ENCODE data around the gene ARFGAP3.

Gene ARFGAP3

DNA sequence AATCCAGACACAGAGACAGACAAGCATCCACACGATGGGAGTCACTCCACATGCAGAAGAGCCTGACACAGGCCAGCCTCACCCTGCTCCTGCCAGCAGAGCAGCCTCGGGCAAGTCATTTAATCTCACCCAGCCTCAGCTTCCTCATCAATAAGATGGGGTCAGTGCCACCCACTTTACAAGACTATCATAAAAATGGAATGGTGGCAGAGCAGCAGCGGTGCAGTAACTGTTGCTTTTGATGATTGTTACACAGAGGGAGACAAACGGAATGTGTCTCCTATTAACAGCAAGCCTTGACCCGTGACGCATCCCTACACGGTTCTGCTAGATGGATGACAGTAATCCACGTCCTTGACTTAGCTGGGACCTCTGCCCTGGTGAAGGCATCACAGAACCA is 26.0 kb upstream of the ARFGAP3 start:
- DNase-seq, result no peak

DNA sequence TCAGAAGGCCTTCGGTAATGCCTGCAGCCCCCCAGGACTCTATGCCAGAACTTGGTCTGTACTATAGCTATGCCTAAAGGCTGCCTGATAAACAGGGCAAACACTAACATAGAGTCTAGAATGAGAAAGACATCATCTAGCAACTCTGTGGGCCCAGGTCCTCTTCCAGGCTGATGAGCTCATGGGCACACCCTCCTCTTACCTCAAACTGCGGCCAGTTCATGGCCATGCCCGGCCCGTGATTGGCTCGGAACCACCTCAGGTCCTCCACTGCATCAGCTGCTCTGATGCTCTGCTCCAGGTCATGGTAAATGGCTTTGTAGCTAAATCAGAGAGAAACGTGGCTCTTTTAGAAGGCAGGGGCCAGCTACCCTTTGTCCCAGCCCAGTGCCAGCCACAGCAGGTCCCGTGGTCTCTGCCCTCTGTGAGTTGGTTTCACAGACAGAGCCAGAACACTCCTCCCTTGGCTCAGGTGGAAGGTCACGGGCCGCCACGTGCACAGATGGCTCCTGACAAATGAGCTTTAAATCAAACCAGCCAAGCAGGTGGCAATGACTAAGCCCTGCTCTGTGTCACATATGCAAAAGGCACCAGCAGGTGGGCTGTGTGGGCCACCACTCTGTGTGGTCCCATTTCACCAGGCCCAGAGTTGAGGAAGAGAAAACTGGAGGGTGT is 25.0 kb upstream of the ARFGAP3 start:
- no peak for DNase-seq

DNA sequence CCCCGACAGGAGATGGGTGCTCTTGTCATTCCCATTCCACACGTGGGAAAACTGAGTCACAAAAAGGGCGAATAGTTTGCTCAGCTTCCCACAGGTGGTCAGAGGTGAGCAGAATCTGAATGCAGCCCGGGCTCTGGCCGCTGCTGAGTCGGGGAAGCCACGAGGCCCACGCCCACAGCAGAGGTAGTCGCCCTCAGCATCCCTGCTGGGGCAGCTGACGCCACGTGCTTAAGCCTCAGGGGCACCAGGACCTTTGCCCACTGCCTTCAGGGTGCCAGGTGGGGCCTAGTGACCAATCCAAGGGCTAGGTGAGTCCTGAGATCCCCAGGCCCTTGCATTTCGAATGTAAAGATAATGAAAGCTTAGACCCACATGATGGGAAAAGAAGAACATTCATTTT is 24.2 kb upstream of the ARFGAP3 start:
- no peak for DNase-seq

DNA sequence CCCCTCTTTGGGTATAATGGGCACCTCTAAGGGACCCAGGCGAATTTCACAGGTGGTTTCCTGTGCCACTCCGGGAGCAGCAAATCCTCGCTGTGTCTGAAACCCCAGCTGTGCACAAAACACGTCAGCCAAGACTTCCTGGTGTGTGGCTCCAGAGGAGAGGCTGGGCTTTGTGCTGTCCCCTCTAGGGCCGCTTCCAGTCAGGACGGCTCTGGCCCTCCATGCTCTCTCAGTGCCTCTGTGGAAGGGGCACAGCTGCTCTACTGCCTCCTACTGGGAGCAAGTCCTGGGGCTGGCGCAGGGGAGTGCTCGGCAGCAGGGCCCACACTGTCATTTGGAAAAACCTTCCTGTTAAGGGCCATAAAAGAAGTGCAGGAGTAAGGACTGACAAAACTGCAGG is 23.7 kb upstream of the ARFGAP3 start:
- DNase-seq, result no peak

DNA sequence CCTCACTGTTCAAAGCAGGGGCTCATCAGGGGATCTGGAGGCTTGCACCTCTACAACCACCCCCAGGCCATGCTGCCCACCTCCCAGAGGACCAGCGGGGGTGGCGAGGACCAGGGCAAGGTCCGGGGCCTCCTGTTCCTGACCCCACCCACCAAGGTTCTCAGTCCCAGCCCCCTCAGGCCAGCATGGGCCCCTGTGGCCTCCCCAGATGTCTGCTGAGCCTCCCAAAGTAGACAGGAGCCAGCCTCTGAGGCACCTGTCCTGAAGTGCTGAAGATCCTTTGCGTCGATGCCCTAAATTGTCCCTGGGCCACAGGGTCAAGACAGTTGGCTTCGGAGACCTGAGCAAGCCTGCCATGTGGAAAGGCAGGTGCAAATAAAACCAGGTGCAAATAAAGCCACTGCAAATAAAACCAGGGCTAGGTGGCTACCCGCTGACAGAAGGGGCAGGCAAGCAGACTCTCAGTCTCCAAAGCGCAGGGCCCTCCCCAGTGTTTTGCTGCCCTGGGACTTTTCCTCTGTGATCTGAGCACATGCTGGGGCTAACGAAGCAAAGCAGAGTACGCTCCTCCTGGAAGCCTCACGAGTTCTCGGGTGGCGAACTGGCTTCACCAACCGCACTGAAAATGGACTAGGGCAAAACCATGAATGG is 22.4 kb upstream of the ARFGAP3 start:
- DNase-seq, result no peak

DNA sequence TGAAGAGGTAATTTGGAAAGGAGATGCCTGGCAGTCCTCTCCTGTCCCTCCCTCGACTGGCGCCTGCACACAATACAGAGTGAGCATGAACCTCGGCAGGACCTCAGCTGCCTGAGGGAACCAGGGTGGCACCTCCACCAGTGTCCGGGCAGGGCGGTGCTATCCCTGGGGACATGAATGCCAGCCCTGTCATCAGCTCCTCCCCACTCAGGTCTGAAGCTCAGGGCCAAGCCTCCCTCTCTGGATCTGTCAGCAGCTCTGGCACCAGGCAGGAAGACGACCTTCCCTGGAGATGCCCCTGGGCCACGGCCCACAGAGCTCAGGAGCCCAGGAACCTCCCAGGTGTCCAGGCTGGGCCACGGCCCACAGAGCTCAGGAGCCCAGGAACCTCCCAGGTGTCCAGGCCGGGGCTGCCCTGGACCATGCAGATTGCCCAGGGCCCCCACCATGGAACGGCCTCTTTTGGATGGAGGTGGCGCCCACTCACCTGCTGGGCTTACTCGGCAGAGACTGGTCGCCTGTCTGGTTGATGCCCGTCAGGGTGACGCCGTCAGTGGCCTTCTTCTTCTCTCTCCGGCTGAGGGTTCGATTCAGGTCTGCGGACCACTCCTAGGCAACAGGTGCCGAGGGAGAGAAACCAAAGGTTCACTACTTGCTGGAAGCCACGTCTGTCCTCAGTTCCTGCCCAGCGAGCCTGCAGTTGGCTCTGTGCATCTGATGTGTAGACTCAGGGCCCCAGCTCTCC is 21.7 kb upstream of the ARFGAP3 start:
- DNase-seq, result no peak

DNA sequence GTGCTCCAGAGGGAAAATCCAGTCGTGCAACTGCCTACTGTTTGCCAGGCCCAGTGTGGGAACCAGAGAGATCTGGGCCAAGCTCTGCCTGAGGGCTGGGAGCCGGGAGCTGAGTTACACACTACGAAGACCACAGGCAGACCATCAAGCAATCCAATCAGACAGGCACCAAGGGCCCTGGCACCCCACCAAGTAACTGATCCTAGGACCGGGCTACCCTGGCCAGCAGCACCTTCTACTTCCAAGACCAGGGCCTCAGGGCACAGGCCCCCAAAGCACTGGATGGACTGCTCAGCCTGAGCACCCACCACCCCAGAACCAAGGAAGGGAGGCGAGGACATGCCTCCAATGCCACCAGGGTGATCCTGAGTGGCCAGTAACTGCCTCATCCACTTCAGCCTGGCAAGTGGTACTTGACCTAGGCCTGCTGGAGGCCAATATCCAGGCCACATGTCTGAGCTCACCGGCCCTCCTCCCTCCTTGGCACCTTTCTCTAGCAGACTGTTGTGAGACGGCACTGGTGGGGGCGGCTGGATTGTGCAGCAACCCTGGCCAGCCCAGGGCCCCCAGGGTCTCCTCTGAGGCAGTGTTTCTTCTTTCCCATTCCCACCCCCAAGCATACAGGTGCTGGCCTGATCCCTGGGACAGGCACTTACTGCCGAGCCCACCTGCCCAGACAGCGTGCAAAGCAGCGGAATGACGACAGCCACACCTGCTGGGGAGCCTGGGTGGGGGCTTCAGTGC is 20.7 kb upstream of the ARFGAP3 start:
- DNase-seq, result no peak

DNA sequence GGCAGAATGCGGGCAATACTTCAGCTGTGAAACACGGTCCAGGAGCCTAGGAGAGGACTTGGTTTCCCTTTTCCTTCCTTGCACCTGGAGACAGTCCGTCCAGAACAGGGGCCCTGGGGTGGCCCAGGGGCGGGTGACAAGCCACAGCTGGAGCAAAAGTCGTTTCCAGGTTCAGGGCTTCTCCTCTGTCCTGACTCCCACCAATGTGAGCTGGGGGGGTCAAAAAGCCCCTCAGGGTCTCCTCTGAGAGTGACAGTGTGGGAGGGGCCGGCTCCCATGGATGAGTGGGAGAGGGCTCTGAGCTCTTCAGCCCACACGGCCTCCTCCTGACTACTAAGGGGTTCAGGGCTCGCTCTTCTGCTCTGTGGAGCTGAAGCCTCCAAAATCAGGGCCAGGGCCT is 20.1 kb upstream of the ARFGAP3 start:
- DNase-seq, result no peak

DNA sequence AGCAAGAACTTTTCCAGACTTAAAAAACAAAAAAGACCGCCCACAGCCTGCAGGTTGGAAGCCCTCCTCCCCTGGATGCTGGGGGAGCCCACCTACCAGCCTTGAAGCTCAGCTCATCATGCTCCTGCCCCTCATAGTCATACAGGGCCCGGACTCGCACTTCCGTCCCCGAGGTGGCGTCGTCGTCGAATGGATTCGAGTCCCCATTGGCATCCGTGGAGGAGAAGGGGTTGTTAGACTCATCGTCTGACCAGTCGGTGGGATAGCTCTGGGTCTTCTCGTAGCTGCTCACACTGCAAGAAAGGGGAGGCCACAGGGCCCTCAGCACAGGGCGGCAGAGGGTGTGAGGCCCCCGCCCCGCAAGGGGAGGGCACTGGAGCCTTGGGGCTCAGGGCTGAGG is 19.0 kb upstream of the ARFGAP3 start:
- DNase-seq, result no peak

DNA sequence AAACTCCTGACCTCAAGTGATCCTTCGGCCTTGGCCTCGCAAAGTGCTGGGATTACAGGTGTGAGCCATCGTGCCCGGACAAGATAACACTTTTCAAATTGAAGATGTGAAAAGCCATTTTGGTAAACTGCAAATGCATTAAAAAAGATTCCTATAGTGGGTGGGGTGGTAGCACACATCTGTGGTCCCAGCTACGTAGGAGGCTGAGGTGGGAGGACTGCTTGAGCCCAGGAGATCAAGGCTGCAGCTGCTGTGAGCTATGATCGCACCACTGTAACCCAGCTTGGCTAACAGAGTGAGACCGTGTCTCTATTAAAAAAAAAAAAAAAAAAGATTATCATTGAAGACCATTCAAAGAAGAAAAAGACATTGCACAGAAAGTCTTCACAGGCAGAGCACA is 16.9 kb upstream of the ARFGAP3 start:
- DNase-seq, result no peak

DNA sequence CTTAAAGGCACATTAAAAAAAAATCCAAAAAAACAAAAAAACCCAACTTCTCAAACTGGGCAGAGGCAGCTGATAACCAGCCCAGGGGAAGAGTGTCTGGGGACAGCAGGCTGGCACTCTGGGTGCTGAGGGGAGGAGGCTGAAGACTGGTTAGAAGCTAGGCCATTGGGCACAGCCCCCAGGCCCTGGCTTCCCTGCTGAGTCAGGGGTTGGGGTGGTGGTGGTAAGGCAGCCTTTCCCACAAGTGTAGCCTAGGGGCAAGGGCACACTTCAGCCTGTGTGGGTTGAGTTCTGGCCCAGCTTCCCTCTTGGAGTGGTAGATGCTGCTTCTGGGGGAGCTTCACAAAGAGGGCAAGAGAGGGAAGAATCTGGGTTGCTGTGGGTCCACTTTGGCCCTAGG is 16.3 kb upstream of the ARFGAP3 start:
- no peak for DNase-seq

DNA sequence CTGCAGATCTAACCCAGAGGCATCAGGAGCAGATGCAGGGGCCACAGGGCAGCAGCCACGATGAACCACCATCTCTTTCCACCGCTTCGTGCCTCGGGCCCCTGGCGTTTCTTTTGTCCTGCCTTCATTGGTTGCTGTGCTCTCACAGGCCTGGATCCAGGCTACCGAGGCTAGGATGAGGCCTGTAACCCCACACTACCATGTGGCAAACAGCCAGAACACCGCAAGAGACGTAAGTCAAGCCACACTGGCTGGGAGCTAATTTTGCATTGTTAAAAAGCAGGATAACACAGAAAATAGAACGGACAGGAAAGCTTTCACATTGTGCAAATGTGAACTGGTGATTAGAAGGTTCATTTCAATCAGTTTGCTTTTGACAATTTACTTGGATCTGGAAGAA is 15.7 kb upstream of the ARFGAP3 start:
- no peak for DNase-seq

DNA sequence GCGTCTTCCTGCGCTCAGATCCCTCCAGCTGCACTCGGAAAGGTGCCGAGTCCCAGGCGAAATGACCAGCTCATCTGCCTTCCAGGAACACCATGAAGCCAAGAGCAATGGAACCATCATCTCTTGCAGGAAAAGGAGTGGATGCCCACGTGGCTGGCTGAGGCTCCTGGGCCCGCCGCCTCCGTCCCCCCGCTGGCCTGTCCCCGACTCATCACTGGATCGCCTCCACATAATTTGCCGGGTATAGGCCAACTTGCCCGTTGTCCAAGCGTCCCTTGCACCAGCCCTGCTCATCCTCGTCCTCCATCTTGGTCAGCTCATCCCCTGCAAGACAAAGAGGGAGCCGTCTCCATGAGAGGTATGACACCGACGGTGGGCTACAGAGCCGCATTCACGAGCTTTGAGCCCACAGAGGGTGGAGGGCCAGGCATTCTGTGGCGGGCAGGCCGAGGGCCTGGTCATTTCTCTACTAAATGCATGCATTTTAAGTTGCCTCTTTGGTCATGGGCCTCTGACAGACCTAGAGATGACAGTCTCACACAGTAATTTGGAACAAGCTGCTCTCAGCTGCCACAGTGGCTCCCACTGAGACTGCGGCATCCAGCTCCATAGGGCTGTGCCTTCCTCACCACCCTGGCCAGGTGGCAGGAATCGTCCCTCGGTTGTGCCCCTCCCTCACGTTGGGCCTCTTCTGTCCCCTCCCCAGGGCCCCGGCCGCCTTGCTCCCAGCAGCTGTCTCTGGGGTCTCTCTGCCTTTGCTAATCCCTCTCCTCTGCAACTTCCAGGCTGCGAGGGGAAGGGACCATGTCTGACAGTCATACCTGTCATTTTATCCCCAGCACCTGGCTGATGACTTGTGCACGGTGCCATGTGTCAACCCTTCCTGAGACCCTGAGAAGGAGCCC is 14.3 kb upstream of the ARFGAP3 start:
- no peak for DNase-seq

DNA sequence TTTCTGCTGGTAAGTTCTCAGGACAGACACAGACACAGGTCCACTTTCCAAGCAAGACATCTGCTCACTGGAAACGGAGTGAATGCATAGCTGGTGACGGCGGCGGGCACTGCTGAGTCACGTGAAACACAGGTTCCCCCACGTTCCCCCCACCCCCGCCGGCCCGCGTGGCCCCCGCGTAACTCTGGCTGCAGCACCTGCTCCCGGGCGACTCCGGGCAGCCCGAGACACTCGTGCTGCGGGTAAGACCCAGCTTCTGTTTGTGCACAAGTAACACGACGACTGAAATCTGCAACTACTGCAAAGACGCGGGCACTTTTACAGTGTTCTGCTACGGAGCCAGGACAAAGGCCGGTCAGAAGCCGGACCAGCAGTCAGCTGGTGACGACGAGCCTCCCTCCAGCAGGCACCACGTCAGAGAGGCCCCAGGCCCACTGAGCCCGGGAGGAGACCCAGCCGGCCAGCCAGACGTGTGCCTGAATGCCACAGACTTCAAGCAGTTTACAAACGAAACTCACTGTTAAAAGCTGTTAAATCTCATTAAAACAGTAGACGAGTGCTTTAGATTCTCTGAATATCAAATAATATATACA is 12.9 kb upstream of the ARFGAP3 start:
- no peak for DNase-seq

DNA sequence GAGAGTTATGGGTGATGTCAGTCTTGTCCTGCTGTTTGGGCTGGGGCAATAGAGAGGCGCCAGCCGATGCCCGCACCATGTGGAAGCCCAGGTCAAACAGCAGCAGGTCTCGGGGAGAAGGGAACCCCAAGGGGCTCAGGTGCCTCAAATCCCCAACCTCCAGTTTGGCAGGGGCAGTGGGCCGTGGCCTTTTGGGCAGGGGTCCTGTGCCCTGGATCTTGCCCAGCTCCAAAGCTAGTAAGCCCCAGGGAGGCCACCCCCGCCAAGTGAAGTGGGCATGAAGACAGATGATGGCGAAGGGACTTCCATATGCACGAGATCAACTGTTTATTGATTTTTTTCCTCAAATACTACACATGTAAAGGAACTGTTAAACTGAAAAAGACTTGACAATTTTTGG is 12.4 kb upstream of the ARFGAP3 start:
- no peak for DNase-seq

DNA sequence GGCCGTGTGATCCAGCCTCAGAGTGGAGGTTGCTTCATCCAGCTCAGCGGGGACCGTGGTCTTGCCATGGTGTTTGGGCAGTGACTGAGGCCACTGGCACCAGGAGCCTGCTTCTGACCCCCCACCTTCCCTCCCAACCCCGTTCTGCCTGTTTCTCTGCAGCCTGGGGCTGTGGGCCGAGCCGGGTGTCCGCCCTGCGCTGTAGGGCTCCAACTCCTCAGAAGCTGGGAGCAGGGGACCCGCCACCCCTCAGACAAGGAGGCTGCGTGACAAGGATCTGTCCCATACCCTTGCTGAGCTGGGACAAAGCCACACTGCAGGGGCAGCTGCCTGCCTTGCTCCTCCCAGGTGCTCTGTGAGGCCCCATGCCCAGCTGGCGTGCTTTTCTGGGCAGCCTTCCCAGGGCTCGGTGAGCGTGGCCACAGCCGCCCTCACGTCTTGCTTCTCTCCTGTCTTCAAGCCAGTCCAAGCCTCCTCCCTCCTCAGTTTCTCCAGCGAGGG is 11.7 kb upstream of the ARFGAP3 start:
- DNase-seq, result no peak

DNA sequence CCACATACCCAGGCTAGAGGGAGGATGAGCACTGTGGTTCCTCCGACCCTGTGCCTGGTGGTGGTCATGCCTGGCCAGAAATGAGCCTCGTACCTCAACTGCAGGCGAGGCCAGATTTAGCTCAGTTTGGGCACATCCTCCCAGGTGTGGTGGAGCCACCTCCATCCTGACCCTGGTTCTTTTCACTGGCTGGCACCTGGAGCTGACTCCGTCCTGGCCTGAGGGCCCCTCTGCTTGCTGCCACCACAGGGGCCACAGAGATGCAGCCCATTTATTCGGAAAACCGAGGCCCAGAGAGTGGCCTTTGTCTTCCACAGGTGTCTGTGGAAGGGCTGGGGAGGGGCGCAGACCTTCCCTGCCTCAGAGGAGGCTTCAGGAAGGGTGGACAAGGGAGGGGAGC is 9.0 kb upstream of the ARFGAP3 start:
- no peak for DNase-seq

DNA sequence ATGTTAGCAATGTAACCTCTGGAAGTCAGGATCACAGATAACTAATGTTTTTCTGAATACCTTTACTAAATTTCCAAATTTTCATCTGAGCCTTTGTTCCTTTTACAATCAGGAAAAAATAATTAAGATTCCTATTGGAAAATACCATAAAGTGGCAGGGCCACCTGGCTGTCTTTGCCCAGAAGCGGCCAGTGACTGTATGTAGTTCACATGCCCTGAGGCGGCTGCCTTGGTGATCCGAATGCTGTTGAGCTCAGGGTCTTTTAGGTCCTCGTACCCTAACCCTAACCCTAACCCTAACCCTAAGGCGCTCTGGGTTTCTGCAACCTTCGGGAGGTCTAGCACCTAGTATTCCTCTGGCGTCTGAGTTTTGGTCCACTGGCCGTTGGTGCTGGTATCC is 8.5 kb upstream of the ARFGAP3 start:
- no peak for DNase-seq

DNA sequence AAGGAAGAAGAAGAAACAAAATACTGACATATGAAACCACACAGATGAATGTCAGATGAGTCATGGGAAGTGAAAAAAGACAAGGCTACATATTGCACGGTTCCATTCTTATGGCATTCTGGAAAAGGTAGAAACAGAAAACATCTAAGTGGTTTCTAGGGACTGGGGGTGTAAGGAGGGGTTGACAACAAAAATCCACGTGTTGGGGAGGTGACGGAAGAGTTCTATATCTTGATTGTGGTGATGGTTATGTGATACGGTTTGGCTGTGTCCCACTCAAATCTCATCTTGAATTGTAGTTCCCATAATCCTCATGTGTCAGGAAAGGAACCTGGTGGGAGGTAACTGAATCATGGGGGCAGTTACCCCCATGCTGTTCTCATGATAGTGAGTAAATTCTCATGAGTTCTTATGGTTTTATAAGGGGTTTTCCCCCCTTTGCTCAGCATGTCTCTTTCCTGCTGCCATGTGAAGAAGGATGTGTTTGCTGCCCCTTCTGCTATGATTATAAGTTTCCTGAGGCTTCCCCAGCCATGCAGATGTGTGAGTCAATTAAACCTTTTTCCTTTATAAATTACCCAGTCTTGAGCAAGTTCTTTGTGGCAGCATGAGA is 6.4 kb upstream of the ARFGAP3 start:
- no peak for DNase-seq

DNA sequence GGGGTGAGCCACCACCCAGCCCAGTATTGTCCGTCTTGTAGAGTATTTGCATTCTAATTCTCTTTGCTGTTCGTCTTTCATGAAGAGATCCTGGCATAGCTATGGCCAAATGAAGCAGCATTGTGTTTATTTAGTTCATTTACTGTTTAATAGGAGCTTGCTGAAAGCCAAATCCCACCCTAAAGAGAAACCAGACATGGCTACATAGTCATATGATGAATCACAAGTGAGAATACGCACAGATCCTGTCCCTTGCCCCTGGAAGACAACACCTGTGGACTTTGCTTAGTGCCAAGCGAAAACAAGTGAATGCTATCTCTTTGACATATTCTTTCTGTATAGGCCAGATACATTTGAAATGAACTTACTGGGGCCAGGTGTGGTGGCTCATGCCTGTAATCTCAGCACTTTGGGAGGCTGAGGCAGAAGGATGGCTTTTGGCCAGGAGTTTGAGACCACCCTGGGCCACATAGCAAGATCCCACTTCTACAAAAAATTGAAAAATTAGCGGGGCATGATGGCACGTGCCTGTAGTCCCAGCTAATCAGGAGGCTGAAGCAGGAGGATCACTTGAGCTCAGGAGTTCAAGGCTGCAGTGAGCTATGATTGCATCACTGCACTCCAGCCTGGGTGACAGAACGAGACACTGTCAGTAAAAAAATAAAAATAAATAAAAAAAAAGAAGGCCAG is 5.1 kb upstream of the ARFGAP3 start:
- DNase-seq, result no peak

DNA sequence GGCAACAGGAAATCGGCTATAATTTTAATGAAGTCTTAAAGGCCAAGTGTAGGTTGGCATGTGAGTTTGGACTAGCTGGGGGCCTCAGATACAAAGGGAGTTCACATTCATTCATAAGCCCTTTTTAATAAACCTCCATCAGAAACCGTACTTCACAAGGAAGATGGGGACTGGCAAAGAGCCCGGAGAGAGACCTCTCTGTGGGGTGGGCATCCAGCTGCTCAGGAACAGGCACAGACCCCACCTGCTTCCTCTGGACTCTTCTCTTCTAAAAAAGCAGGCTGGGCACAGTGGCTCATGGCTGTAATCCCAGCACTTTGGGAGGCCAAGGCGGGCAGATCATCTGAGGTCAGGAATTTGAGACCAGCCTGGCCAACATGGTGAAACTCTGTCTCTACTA is 3.9 kb upstream of the ARFGAP3 start:
- no peak for DNase-seq
